Inflammatory macrophage treated with lipopolysaccharide for 4 hours (primary cell): ENCODE measurements around the gene CLDN4.

Experiments used
- DNase-seq: peaks from one replicate; pipeline ENCODE4 v3.0.0-alpha.2; 2020

The CLDN4 gene

DNA sequence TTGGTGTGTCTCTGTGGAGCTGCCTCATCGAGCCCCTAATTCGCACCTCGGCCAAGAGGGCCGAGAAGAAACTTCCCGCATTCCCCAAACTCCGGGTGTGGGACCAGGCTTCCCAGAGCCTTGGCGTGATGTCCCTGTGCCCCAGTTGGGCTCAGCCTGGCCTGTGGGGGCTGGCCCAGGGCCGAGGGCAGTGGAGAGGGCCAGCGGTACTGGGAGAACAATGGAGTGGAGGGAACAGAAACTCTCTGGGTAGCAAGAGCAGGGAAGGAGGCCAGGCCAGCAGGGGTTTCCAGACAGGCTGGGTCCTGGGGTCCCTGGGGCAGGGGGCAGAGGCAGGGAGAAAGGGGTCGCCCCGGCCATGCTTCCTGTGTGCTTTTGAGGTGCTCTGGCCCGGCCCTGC, 46.2 kb downstream of the CLDN4 start:
- DNase-seq = no peak

DNA sequence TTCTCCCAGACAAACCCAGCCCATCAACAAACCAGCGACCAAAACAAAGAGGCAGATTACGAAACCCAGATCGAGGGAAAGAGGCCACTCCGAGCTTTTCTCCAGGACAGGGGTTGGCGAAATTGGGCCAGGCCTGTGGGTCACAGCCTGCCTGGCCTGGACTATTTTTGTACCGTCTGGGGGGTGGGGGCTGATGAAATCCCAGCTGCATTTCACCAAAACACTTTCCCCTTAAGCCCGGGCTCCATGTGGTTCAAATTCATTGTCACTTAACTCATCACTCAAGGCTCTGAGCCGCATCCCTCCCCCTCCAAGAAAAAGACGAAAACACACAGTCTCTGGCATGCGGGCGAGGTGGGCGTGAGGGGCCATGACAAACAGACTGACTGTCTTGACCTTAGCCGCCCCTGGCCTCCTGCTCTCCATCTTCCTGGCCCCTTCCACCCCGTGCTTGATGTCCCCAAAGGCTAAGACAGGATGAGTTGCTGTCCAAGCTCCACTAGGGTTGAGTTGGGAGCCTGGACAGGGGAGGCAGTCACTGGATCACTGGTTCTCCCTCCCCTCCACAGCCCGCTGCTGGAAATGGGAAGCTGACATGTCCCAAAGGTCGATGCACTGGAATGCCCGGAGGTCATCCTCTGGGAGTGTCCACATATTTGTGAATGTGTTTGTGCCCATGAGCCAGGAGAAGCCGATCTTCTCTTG, 49.3 kb downstream of the CLDN4 start:
- DNase-seq = no peak

DNA sequence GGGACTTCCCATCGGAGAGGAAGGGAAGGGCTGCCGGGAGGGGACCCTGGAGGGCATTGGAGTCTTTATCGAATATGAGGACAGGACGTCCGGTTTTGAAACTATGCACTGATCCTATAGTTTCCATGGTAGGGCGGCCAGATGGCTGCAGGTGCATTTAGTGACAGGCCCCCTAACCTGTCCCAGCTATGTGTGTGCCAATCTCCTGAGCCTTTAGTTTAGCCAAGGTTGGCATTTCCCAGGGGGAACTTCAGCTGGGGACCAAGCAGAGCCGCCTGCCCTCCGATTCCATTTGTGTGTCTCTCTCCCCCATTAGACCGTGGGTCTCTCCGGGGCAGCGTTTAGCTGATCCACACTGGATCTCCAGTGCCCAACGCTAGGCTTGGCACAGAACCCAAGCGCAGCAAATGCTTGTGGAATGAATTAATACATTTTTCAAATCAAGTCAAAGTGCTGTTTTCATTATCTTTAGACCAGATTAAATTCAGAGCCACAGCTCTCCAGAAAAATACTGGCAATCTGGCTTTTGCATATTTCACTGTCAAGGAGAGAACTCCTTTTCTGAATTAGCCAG, 50.0 kb downstream of the CLDN4 start:
- DNase-seq = no peak

DNA sequence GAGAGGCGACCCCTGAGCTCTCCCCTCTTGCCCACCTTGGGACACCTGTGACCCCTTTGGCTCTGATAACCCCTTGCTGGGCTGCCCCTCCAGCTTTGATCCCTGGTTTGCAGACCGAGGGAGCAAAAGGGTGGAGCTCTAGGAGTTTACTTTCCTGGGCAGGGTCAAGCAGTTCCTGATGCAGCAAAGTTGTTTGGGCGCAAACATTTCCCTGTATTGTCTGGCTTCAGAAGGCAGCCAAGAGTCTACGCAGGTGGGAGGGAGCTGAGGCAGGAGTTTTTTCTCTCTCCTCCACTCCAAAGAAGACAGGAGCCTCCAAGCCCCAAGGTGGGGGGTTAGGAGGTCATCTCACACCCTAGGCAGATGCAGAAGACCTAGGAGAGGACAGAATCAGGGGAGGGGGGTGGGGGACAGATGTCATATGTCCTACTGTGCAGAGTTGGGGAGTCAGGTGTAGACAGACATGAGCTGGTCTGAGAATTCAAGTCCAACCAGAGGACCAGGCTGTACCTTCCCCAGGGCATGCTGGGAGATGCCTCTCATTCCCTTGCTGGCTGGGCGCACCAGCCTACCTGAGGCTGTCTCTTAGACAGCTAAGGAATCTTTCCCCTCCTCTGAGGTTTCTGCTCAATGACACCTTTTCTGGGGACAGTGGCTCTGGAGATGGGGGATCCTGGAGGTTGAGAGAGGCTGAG, 50.7 kb downstream of the CLDN4 start:
- DNase-seq = no peak

DNA sequence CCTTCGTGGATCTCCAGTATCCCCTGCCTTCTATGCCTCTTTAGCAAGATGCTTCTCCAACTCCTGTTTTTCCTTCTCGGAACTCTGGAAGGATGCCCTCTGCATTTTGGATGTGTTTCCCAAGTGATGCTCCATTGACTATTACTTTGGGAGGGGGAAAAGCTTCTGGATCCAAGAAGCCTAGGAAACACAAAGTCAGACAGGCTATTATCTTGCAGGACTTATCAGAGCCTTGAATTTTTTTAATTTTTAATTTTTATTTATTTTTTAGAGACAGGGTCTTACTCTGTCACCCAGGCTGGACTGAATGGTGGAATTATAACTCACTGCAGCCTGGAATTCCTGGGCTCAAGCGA, 51.2 kb downstream of the CLDN4 start:
- no peak for DNase-seq
